Epithelial cell of esophagus (primary cell): ENCODE results near the gene SAA1.
A peak's percentile ranks its signal among the peaks of the same experiment; 100 is the strongest.
"Not testable (repeated sequence)": the region's sequence is repeated elsewhere in the genome, so short reads cannot be mapped to it uniquely, and the experiment has no call there.

ENCODE experiments used
- DNase-seq: peaks from one replicate; pipeline ENCODE4 v3.0.0; 2010; ENCODE audit warnings: low read depth
- H3K4me3 ChIP-seq: 2 replicates; pipeline ENCODE4 v1.5.1; 2011; ENCODE audit warnings: mild to moderate bottlenecking, low read length, control low read depth
- TF ChIP-seq, protein P1 (sequence below): IDR thresholded peaks from 2 replicates; pipeline ENCODE4 v1.5.1; 2011; ENCODE audit warnings: low read depth, mild to moderate bottlenecking, low read length, control low read depth, inconsistent platforms; ENCODE audit not compliant: insufficient read depth; ENCODE audit errors: missing control alignments

SAA1 gene

DNA sequence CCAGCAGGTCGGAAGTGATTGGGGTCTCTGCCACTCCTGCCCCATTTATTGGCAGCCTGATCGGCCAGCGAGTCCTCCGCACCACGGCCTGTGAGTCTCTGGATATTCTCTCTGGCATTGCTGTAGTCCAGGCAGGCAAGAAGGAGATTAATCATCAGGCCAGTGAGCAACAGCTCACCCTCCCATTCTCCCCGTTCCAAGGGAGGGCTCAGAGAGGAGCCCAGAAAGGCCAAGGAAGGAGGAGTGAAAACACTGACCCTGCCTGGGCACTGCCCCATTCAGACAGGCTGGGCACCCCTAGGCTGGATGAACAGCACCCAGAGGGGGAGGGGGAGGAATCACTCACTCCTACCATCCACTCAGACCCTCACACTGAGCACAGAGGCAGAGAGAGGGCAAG is 20.7 kb upstream of the SAA1 start:
- peak; percentile 55 for DNase-seq
- TF ChIP-seq, protein P1, sequence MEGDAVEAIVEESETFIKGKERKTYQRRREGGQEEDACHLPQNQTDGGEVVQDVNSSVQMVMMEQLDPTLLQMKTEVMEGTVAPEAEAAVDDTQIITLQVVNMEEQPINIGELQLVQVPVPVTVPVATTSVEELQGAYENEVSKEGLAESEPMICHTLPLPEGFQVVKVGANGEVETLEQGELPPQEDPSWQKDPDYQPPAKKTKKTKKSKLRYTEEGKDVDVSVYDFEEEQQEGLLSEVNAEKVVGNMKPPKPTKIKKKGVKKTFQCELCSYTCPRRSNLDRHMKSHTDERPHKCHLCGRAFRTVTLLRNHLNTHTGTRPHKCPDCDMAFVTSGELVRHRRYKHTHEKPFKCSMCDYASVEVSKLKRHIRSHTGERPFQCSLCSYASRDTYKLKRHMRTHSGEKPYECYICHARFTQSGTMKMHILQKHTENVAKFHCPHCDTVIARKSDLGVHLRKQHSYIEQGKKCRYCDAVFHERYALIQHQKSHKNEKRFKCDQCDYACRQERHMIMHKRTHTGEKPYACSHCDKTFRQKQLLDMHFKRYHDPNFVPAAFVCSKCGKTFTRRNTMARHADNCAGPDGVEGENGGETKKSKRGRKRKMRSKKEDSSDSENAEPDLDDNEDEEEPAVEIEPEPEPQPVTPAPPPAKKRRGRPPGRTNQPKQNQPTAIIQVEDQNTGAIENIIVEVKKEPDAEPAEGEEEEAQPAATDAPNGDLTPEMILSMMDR, result no peak
- no peak overlapping the region for H3K4me3 ChIP-seq

DNA sequence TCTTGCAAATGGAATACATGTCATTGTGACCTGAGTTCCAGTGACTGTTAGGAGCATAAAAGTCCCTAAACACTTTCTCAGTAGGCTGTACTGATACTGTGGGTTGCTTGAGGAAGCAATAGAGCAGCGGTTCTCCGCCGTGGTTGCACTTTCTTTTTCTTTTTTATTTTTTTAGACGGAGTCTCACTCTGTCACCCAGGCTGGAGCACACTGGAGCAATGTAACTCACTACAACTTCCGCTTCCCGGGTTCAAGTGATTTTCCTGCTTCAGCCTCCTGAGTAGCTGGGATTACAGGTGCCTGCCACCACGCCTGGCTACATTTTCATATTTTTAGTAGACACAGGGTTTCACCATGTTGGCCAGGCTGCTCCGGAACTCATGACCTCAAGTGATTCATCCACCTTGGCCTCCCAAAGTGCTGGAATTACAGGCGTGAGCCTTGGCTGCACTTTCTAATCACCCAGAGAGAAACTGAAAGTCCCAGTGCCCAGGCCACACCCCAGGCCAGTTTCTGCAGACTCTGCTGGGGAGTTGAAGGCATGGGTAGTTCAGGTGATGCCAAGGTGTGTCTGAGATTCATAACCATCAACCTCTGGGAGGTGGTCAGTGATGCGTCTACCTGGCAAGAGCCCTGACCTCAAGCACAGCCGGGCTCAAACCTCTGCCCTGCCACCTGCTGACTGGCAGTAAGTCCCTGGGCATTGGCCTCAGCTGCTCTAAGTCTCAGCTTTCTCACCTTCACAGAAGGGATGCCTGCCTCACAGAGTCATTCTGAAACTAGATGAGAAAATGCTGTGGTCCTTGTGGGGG is 19.5 kb upstream of the SAA1 start:
- not testable (repeated sequence) for DNase-seq, H3K4me3 ChIP-seq

DNA sequence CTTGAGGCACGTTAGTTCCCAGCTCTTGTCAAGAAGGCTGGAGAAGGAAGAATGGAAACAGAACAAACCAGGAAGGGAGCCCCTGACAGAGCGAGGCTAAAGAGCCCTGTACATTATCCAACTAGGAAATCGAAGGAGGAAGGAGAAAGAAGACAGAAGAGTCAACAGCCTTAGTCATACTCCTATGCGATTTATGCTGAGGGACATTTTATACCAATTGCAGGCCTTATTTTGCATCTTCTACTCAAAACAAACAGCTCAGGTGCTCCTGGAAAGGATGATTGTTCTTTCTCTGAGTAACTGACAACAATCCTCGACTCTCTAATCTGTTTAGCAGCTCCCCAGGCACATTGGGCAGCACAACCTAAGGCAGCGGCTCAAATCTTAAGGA is 18.9 kb upstream of the SAA1 start:
- not testable (repeated sequence) for DNase-seq

DNA sequence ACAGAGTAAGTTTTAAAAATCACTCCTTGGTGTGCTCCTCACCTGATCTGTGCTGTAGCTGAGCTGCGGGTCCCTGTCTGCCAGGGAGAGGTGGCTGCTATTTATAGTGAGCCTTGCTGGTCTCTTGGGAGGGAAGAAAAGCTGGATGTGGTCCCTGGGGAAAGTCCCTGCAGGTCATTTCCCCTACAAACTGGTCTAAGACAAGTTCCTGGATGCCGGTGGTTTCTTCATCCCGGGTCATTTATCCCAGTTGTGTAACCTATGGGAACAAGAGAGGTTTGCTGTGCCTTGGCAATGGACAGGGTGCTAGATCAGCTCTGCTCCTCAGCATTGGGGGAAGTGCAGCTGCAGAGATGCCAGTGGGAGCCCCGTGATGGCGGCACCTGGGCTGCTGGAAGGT is 17.5 kb upstream of the SAA1 start, which contains the start of gene SAA2:
Gene SAA2, minus strand, starts transcription at position 108 of the 400 bp plus-strand sequence. CDS start 657 bp downstream, outside the sequence.
- peak; percentile 63 for DNase-seq
- no peak within 1 kb of the TSS for H3K4me3 ChIP-seq
- TF ChIP-seq, protein P1, result no peak

More for the DNA sequence above, 18.9 kb upstream of the SAA1 start:
- H3K4me3 ChIP-seq, result not testable (repeated sequence)

DNA sequence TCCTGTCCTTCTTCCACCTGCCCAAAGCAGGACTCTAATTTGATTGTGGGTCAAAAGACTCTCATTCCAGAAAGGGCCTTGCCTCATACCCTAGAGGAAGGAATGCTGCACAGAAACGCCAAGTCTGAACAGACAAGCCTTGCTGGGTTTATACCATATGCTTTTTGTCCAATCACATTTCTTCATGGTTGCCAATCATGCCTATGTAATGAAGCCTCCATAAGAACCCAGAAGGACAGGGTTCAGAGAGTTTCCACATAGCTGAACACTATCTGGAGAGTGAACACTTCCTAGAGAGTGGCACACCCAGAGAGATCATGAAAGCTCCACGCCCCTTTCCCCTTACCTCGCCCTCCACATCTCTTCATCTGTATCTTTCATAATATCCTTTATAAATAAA is 12.8 kb upstream of the SAA1 start:
- DNase-seq, result peak; percentile 79
- no peak overlapping the region for H3K4me3 ChIP-seq
- TF ChIP-seq, protein P1, result peak; percentile 45

DNA sequence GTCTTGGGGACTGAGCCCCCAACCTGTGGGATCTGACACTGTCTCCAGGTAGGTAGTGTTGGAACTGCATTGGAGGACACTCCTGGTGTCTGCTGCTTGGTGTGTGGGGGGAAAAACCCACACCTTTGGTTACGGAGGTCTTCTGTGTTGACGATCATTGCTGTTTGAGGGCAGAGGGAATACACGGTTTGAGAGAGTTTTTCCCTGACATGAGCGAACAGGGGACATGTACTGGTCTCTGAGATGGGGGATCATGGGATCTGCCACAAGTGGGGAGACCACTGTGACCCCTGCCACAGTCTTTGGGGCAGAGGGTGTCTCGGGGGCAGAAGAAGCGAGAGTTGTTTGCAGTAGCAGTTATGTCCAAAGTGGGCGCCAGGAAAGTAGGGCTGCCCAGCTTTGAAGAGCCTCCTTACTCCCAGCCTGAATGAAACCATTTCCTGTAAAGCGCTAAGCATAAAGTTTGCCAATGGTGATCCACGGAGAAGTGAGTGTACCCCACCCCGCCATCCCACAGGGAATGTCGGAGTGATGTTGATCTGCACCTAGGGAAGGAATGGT is 12.2 kb upstream of the SAA1 start:
- TF ChIP-seq, protein P1, result no peak
- no peak overlapping the region for H3K4me3 ChIP-seq
- no peak for DNase-seq

DNA sequence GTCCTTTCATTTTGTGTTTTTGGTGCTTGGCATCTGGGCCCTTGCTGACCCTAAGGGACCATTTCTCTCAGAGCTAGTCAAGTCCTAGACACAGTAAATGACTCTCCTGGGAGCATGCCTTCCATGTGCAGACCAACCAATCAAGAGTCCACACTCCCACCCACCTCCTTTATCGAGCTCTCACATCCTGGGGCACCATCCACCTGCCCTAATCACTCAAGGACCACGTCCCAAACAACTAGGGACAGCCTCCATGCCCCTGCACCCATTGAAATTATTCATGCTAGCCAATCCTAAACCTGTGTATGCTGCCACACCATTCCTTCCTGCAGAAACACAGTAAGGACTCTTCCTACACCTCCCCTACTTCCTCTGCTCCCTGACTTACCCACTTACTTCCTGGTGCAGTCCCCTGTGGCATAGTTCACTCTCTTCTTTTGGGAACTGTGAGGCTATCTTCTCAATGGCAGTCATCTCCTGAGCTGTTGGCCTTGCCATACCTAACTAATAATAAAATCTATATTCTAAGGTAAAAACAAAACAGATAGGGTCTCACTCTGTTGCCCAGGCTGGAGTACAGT is 11.2 kb upstream of the SAA1 start:
- TF ChIP-seq, protein P1, result no peak
- no peak for DNase-seq

More for the DNA sequence above, 11.2 kb upstream of the SAA1 start:
- no peak overlapping the region for H3K4me3 ChIP-seq
